ENCODE measurements around the gene MAP3K21.

MAP3K21 gene

DNA sequence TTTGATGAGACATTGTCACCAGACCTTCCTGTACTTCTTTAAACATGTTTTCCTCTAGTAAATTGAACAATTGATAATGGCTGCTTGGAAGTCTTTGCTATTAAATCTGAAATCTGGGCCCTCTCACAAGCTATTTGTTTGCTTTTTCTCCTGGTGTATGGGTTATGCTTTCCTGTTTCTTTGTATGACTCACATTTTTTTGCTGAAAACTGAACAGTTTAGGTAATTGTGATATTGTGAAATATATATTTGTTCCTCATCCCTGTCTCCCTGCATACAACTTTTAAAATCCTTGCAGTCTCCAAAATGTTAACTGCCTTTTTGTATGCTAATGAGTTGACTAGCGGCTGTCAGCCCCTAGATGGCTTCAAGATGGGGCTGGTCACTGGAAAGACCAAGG, 61.6 kb downstream of the MAP3K21 start:
- DNase-seq (ENCODE audit: low spot score in 2 of 2) (no peak), ATAC-seq (replicated peaks; ENCODE audit: extremely low read depth, poor library complexity, severe bottlenecking) (no peak)
- no peaks in the 10 kb centered on the region for H3K36me3 Mint-ChIP-seq (ENCODE audit: insufficient read depth)
- H3K27me3 Mint-ChIP-seq = peaks cover 66% of the 10 kb centered on the region
- no peak overlapping the region for H3K4me3 Mint-ChIP-seq
- no peaks in the 10 kb centered on the region for H3K4me1 Mint-ChIP-seq
- no peak overlapping the region for H3K27ac Mint-ChIP-seq (ENCODE audit: low read depth)
- no peaks in the 10 kb centered on the region for H3K9me3 Mint-ChIP-seq

DNA sequence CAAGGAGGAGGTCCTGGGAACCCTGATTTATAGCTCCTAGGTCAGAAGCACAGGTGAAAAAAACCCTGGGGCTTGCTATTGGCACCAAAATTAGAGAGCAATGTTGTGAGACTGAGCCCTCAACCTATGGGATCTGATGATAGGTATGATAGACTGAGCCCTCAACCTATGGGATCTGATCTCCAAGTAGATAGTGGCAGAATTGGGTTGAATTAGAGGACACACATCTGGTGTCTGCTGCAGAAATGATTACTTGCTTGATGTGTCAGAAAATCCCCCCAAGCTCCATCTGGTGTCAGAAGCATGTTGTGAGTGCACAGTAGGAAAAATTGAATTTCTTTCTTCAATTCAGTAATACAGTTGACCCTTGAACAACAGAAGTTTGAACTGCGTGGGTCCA, 62.4 kb downstream of the MAP3K21 start:
- Mint-ChIP-seq H3K27ac (ENCODE audit: low read depth) (no peak overlapping the region), H3K9me3 (no peaks in the 10 kb centered on the region), H3K4me3 (no peak overlapping the region), H3K4me1 (no peaks in the 10 kb centered on the region), H3K27me3 (peaks cover 66% of the 10 kb centered on the region), H3K36me3 (ENCODE audit: insufficient read depth) (no peaks in the 10 kb centered on the region)
- DNase-seq (ENCODE audit: low spot score in 2 of 2) (no peak), ATAC-seq (replicated peaks; ENCODE audit: extremely low read depth, poor library complexity, severe bottlenecking) (no peak)

- H3K36me3 Mint-ChIP-seq (ENCODE audit: insufficient read depth) = no peaks in the 10 kb centered on the region
- ATAC-seq (replicated peaks; ENCODE audit: extremely low read depth, poor library complexity, severe bottlenecking) = no peak
- H3K4me3 Mint-ChIP-seq = no peak overlapping the region
Observed at GRCh38 chr1:233390842-233391737, 63.6 kb downstream of the MAP3K21 start.

DNA sequence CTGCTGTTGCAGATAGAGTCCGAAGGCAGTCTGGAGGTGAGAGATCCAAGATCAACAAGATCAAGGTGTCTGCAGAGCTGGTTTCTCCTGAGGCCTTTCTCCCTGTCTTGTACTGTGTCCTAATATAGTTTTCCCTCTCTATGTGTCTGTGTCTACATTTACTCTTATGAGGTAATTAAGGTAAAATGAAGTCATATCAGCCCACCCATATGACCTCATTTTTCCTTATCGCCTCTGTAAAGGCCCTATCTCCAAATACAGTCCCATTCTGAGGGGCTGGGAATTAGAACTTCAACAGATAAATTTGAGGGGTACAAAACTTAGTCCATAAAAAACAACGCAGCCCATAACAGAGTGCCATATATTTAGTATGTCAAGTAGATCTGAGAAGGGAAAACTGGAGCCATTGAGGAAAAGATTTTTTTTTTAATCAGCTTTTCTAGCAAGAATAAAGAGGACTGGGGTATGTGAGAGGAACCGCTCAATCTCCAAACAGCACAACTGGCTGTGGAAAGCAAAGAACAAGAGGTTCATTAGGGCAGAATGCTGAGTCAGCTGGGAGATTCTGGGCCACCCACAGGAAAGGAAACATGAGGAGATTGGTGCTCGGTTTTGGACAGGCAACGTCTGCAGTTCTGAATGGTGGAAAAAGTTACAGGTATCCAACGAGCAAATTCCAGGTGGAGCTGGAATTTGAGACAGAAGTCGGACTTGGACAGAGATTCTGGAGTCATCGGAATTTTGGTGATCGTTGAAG, 65.7 kb downstream of the MAP3K21 start:
- H3K4me3 Mint-ChIP-seq = no peak overlapping the region
- H3K36me3 Mint-ChIP-seq (ENCODE audit: insufficient read depth) = no peaks in the 10 kb centered on the region
- H3K27me3 Mint-ChIP-seq = peaks cover 75% of the 10 kb centered on the region
- H3K9me3 Mint-ChIP-seq = no peaks in the 10 kb centered on the region
- DNase-seq (ENCODE audit: low spot score in 2 of 2) = no peak
- no peaks in the 10 kb centered on the region for H3K4me1 Mint-ChIP-seq
- no peak for ATAC-seq (replicated peaks; ENCODE audit: extremely low read depth, poor library complexity, severe bottlenecking)
- H3K27ac Mint-ChIP-seq (ENCODE audit: low read depth) = no peak overlapping the region

More at GRCh38 chr1:233390842-233391737, 63.6 kb downstream of the MAP3K21 start:
- no peak overlapping the region for H3K27ac Mint-ChIP-seq (ENCODE audit: low read depth)
- no peaks in the 10 kb centered on the region for H3K4me1 Mint-ChIP-seq
- DNase-seq (ENCODE audit: low spot score in 2 of 2) = no peak
- H3K9me3 Mint-ChIP-seq = no peaks in the 10 kb centered on the region
- H3K27me3 Mint-ChIP-seq = peaks cover 70% of the 10 kb centered on the region

- no peaks in the 10 kb centered on the region for H3K36me3 Mint-ChIP-seq (ENCODE audit: insufficient read depth)
- H3K9me3 Mint-ChIP-seq = no peaks in the 10 kb centered on the region
- no peaks in the 10 kb centered on the region for H3K4me1 Mint-ChIP-seq
Observed at GRCh38 chr1:233393926-233394680, 66.6 kb downstream of the MAP3K21 start.

DNA sequence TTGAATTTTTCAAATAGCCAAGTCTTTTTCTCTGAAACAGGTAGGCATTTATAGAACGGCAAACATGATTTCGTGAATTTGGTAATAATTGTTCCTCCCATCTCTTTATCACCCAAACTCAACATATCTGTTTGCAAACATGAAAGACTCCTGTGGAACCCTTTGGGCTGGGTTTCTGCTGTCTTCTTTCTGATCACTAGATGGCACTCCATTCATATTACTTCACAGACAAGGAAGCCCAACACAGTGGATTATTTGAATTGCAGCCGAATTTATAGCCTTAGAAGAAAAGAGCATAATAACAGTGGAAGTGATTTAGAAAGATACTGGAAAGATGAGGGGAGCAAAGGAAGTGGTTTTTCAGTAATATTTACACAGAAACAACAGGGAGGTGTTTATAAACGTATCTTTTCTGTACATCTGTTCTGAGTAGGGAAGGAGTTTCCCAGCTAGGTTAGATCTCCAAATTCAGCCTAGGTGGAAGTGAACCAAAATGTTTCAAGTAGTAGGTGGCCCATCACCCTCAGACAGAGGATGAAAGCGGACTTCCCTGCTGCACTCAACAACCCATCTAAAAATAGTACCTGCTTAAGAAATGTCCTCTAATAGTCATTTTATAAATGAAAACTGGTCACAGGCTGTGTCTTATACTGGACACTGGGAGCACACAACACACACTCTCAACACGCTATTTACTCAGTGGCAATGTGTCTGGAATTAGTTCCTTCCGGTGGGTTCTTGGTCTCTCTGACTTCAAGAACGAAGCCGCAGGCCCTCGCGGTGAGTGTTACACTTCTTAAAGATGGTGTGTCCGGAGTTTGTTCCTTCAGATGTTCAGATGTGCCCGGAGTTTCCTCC, 67.6 kb downstream of the MAP3K21 start:
- Mint-ChIP-seq H3K27me3 (peaks cover 58% of the 10 kb centered on the region), H3K27ac (ENCODE audit: low read depth) (no peak overlapping the region), H3K4me1 (no peaks in the 10 kb centered on the region), H3K36me3 (ENCODE audit: insufficient read depth) (no peaks in the 10 kb centered on the region), H3K9me3 (no peaks in the 10 kb centered on the region), H3K4me3 (no peak overlapping the region)
- ATAC-seq (replicated peaks; ENCODE audit: extremely low read depth, poor library complexity, severe bottlenecking) = no peak
- DNase-seq (ENCODE audit: low spot score in 2 of 2) = no peak

More at GRCh38 chr1:233393926-233394680, 66.6 kb downstream of the MAP3K21 start:
- ATAC-seq (replicated peaks; ENCODE audit: extremely low read depth, poor library complexity, severe bottlenecking) (no peak), DNase-seq (ENCODE audit: low spot score in 2 of 2) (no peak)
- H3K4me3 Mint-ChIP-seq = no peak overlapping the region
- H3K27ac Mint-ChIP-seq (ENCODE audit: low read depth) = no peak overlapping the region
- peaks cover 67% of the 10 kb centered on the region for H3K27me3 Mint-ChIP-seq

- ATAC-seq (replicated peaks; ENCODE audit: extremely low read depth, poor library complexity, severe bottlenecking) = no peak
- H3K36me3 Mint-ChIP-seq (ENCODE audit: insufficient read depth) = no peaks in the 10 kb centered on the region
- H3K4me3 Mint-ChIP-seq = no peak overlapping the region
- no peaks in the 10 kb centered on the region for H3K4me1 Mint-ChIP-seq
- peaks cover 55% of the 10 kb centered on the region for H3K27me3 Mint-ChIP-seq
- no peak overlapping the region for H3K27ac Mint-ChIP-seq (ENCODE audit: low read depth)
- DNase-seq (ENCODE audit: low spot score in 2 of 2) = no peak
- no peaks in the 10 kb centered on the region for H3K9me3 Mint-ChIP-seq
Observed at GRCh38 chr1:233395863-233396646, 68.5 kb downstream of the MAP3K21 start.

- H3K4me1 Mint-ChIP-seq = no peaks in the 10 kb centered on the region
- H3K27me3 Mint-ChIP-seq = peaks cover 54% of the 10 kb centered on the region
- H3K4me3 Mint-ChIP-seq = no peak overlapping the region
- H3K9me3 Mint-ChIP-seq = no peaks in the 10 kb centered on the region
- DNase-seq (ENCODE audit: low spot score in 2 of 2) (no peak), ATAC-seq (replicated peaks; ENCODE audit: extremely low read depth, poor library complexity, severe bottlenecking) (no peak)
- no peak overlapping the region for H3K27ac Mint-ChIP-seq (ENCODE audit: low read depth)
- no peaks in the 10 kb centered on the region for H3K36me3 Mint-ChIP-seq (ENCODE audit: insufficient read depth)
Observed at GRCh38 chr1:233406339-233406960, 78.9 kb downstream of the MAP3K21 start.

DNA sequence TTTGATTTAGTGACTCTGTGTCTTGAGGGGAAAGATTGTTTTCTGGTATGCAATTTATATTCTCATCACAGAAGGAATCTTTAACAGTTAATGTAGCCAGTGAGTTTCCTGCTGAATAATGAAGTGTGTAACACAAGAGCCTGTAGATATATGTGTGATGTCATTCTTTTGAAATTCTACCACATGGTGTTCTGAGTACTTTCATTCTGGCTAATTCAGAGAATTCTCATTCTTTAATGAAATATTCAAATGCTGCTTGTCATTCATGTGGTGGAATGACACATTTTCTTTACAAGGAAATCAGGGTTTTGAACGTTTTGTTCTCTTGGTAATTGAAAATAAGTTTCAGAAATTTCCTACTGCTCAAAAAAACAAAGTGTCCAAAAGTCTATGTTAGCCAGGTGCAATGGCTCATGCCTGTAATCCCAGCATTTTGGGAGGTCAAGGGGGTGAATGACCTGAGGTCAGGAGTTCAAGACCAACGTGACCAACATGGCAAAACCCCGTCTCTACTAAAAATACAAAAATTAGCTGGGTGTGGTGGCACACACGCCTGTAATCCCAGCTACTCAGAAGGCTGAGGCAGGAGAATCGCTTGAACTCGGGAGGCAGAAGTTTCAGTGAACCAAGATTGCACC, 79.6 kb downstream of the MAP3K21 start:
- ATAC-seq (replicated peaks; ENCODE audit: extremely low read depth, poor library complexity, severe bottlenecking) (no peak), DNase-seq (ENCODE audit: low spot score in 2 of 2) (no peak)
- no peaks in the 10 kb centered on the region for H3K4me1 Mint-ChIP-seq
- H3K4me3 Mint-ChIP-seq = no peak overlapping the region
- peaks cover 53% of the 10 kb centered on the region for H3K27me3 Mint-ChIP-seq
- no peaks in the 10 kb centered on the region for H3K9me3 Mint-ChIP-seq
- no peaks in the 10 kb centered on the region for H3K36me3 Mint-ChIP-seq (ENCODE audit: insufficient read depth)
- H3K27ac Mint-ChIP-seq (ENCODE audit: low read depth) = no peak overlapping the region

- H3K36me3 Mint-ChIP-seq (ENCODE audit: insufficient read depth) = no peaks in the 10 kb centered on the region
- ATAC-seq (replicated peaks; ENCODE audit: extremely low read depth, poor library complexity, severe bottlenecking) (no peak), DNase-seq (ENCODE audit: low spot score in 2 of 2) (no peak)
- H3K27ac Mint-ChIP-seq (ENCODE audit: low read depth) = no peak overlapping the region
- no peaks in the 10 kb centered on the region for H3K9me3 Mint-ChIP-seq
- H3K4me1 Mint-ChIP-seq = no peaks in the 10 kb centered on the region
- peaks cover 36% of the 10 kb centered on the region for H3K27me3 Mint-ChIP-seq
- no peak overlapping the region for H3K4me3 Mint-ChIP-seq
Observed at GRCh38 chr1:233409540-233409939, 82.0 kb downstream of the MAP3K21 start.

- no peaks in the 10 kb centered on the region for H3K36me3 Mint-ChIP-seq (ENCODE audit: insufficient read depth)
- no peak overlapping the region for H3K27ac Mint-ChIP-seq (ENCODE audit: low read depth)
- DNase-seq (ENCODE audit: low spot score in 2 of 2) (no peak), ATAC-seq (replicated peaks; ENCODE audit: extremely low read depth, poor library complexity, severe bottlenecking) (no peak)
- H3K27me3 Mint-ChIP-seq = peaks cover 32% of the 10 kb centered on the region
- no peaks in the 10 kb centered on the region for H3K4me1 Mint-ChIP-seq
- H3K9me3 Mint-ChIP-seq = no peaks in the 10 kb centered on the region
- H3K4me3 Mint-ChIP-seq = no peak overlapping the region
Observed at GRCh38 chr1:233410906-233411305, 83.4 kb downstream of the MAP3K21 start.
